ENCODE measurements around the gene KANTR.
A peak's percentile ranks its signal among the peaks of the same experiment; 100 is the strongest.

The KANTR gene, protein sequence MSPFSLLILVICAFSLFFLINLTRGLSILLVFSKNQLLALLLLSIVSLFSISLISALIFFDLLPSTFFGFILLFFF

GRCh38 chrX:53093748-53094581 is at the start of gene KANTR:
Gene KANTR (plus strand): TSS chrX:53094142. CDS start chrX:53124273, 30,131 bp downstream.
- DNase-seq = peak; percentile 86 to 91

DNA sequence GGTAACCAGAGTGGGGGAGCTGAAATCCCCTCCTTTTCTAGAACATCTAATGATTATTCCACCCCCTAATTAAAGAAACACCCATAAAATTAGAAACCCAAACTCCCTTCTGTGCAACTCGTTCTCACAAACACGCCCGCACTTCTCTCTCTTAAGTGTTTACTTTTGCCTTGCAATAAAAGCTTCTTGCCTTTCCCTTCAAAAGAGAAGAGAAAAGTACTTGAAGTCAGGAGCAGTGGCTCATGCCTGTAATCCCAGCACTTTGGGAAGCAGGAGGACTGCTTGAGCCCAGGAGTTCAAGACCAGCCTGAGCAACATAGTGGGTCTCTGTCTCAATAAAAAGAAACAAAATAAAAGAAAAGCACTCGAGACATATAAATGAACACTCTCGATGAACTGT is 48.9 kb upstream of the KANTR start:
- no peak for DNase-seq

- DNase-seq = no peak
Measured at GRCh38 chrX:53047228-53047627, 46.7 kb upstream of the KANTR start.

GRCh38 chrX:53048169-53049126 is 45.5 kb upstream of the KANTR start, which contains the start of gene GPR173:
Gene GPR173 (plus strand): TSS chrX:53048789. CDS start chrX:53076622, 27,833 bp downstream.
- no peak for DNase-seq

- DNase-seq = no peak
Measured at GRCh38 chrX:53049127-53049517, 44.8 kb upstream of the KANTR start.

DNA sequence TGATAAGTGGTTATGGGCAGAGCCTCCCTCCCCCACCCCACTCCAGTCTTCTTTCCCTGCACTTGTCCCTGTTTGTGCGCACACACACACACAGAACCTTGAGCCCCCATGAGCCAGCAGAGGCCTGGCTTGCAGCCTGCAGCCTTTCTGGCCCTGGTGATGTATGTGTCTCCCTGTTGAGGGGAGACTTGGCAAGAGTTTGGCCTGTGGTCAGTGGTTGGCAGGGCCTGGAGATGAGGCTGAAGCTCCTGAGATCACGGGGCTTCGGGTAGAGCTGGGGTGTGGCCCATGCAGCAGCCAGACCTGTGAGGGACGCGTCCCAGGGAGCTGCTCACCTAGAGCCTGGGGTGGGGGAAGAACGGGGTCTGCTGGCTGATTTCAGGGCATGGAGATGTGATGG is 43.1 kb upstream of the KANTR start:
- no peak for DNase-seq

GRCh38 chrX:53055244-53055849 is 38.6 kb upstream of the KANTR start:
- no peak for DNase-seq

DNA sequence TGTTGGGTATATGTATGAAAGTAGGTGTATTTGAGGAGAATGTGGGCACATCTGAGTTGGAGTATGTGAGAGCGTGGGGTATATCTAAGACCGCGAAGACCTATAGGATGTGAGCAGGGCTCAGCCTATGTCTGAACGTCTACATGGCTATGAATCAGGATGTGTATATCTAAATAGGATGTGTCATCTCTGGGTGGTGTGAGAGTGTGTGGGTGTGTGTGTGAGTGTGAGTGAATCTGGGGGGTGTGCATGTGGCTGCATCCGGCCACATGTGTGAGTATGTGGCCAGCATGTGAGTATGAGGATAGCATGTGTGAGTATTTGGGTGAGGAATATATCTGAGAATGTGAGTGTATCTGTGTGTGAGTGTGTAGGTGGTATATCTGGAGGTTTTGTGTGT is 37.6 kb upstream of the KANTR start:
- no peak for DNase-seq

- no peak for DNase-seq
Measured at GRCh38 chrX:53065104-53065503, 28.8 kb upstream of the KANTR start.

DNA sequence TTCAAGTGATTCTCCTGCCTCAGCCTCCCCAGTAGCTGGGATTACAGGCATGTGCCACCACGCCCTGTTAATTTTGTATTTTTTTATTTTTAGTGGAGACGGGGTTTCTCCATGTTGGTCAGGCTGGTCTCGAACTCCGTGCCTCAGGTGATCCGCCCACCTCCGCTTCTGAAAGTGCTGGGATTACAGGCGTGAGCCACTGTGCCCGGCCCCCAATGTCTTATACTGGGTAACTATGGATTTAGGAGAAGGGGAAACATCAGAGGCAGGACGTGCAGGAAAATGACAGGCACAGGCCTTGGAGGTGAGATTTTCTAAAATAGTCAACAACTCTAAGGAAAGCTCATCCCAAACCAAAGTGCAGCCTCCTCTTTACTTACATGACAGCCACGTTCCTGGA is 22.9 kb upstream of the KANTR start:
- no peak for DNase-seq

DNA sequence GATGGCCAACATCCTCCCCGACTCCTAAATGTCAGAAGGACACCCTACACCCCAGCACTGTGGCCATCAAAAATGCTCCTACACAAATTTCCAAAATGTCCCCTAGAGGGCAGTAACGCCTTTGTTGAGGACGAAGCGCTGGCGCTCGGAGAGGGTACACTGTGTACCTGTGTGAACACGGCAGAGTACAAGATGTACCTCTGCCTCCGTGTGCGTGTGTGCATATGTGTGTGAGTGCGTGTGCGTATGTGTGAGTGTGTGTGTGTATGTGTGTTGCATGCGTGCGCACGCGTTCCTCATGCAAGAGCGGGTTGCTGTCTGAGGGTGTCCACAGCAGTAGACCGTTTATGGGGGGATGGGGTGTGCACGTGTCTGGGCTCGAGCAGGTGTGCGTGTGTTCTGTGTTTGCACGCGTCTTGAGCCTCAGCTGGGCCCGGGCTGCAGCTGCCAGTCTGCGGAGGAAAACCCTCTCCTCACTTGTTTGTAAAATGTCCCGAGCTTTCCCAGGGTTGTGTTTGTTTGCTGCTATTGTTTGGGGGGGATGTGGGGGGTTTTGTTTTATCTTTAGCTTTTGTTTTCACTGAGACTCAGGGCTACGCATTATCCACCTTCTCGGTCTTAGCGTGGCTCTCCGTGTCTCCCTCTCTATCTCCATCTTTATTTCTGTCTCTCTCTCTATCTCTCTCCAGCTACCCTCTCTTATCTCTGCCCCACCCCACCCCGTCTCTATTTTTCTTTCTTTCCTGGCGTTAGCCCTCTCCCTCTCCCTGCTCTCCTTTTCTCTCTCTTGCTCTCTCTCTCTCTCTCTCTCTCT is 22.1 kb upstream of the KANTR start:
- DNase-seq = peak; percentile 82 to 85

DNA sequence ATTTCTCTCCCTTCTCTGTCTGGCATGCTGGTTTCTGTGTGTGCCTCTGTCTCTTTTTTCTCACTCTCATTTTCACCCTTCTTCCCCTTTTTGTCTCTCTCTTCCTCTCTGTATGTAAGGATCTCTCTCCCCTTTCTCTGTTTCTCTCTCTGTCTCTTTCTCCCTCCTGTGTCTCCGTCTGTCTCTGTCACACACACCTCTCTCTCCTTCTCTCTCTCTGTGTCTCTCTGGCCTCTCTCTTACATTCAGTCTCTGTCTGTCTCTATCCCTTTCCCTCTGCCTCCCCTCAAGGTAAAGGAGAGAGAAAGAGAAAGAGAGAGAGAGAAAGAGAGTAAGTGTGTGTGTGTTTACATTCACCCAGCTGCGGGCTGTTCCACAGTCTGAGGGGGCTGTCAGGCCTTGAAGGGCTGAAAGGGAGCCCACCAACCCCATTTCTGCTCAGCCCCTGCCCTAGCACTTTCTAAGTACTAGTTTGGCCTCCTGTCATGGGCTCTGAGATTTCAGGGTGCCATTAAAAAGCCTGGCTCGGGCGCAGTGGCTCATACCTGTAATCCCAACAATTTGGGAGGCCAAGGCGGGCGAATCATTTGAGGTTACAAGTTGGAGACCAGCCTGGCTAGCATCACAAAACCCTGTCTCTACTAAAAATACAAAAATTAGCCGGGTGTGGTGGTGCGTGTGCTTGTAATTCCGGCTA is 21.4 kb upstream of the KANTR start:
- no peak for DNase-seq

DNA sequence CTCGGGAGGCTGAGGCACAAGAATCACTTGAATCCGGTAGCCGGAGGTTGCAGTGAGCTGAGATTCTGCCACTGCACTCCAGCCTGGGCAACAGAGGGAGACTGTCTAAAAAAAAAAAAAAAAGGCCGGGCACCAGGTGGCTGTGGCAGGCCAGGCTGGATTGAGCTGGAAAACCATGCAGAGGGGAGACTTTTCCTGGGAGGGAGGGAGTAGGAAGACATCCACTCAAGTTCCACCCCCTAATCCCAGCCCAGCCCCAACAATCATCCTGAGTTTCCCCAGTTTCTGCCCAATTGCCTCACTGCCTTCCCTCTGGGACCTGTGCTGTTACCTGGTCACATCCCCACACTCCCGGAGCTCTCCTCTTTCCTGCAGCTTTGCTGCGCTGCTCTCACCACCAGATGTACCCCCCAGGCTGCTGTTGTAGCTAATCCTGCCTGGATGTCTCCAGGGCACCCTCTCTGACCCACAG is 20.8 kb upstream of the KANTR start:
- no peak for DNase-seq

DNA sequence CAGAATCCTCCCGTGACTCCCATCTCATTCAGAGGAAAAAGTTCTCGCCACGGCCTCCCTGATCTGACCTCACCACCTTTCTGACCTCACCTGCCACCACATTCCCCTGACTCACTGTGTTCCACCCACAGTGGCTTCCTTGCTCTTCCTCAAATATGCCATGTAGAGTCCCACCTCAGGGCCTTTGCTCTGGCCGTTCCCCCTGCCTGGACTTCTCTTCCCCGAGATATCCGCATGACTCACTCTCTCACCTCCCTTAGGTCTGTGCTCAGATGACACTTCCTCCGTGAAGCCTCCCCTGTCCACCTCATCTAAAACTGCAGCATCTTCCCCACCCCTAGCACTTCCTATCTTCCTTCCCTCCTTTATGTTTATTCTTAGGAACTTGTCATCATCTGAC is 18.9 kb upstream of the KANTR start:
- DNase-seq = no peak

- no peak for DNase-seq
Measured at GRCh38 chrX:53076671-53077070, 17.3 kb upstream of the KANTR start.

- DNase-seq = no peak
Measured at GRCh38 chrX:53077207-53078197, 16.4 kb upstream of the KANTR start.

- DNase-seq = no peak
Measured at GRCh38 chrX:53078943-53079342, 15.0 kb upstream of the KANTR start.

DNA sequence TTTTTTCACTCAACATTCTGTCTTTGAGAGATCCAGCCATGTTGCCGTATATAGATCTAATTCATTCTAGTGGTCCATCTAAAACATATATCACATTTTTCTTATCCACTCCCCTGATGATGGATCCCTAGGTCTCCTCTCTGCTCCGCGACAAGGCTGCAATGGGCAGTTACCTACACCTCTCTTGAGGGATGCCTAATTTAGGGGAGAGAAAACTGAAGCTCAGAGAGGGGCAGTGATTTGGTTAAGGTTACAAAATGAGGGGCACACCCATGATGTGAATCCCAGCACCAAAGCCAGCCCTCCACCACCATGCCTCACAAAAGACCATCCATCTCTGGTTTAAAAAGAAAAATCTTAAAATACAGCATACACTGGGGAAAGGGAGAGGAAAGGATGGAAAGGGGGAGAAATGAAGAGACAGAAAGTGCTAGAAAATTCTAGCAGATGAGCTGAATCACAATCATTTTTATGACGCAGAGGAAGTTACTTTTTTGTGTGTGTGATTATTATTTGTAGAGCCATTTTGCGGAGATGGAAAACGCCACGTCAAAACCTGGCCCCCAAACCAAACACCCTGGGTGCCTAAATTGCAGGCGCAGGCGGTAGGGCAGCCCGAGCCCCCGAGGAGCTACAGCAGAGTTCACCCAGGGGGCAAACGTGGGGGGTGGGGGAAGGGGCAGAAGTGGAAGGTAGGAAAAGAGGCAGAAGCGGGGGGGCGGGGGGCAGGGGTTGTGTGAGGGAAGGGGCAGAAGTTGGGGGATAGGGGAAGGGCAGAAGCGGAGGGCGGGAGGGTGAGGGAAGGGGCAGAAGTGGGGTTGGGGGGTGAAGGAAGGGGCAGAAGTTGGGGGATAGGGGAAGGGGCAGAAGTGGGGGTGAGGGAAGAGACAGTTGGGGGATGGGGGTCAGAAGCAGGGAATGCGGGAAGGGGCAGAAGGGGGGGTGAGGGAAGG is 13.0 kb upstream of the KANTR start:
- DNase-seq = peak; percentile 42 to 56
